NOMO-1 treated with DMSO at 0.1 percent for 48 hours (cell line): ENCODE results near the gene CNDP1.

Experiments used
- DNase-seq: peaks from one replicate; lab custom pipeline; 2025; ENCODE audit not compliant: unreplicated experiment; lab: John Stamatoyannopoulos, UW

Gene CNDP1

GRCh38 chr18:74506448-74507084, 27.7 kb upstream of the CNDP1 start:
- DNase-seq = no peak

- no peak for DNase-seq
Observed at GRCh38 chr18:74507097-74507881, 27.0 kb upstream of the CNDP1 start.

GRCh38 chr18:74507927-74508326, 26.4 kb upstream of the CNDP1 start:
- DNase-seq = no peak

- DNase-seq = no peak
Observed at GRCh38 chr18:74508366-74508765, 25.9 kb upstream of the CNDP1 start.

GRCh38 chr18:74508821-74509225, 25.5 kb upstream of the CNDP1 start:
- no peak for DNase-seq

- no peak for DNase-seq
Observed at GRCh38 chr18:74509856-74510769, 24.2 kb upstream of the CNDP1 start.

GRCh38 chr18:74510770-74511095, 23.6 kb upstream of the CNDP1 start:
- DNase-seq = no peak

- no peak for DNase-seq
Observed at GRCh38 chr18:74511823-74512222, 22.5 kb upstream of the CNDP1 start.

GRCh38 chr18:74512321-74513053, 21.8 kb upstream of the CNDP1 start:
- no peak for DNase-seq

GRCh38 chr18:74513149-74513882, 21.0 kb upstream of the CNDP1 start:
- no peak for DNase-seq

- no peak for DNase-seq
Observed at GRCh38 chr18:74513883-74514205, 20.5 kb upstream of the CNDP1 start.

- DNase-seq = no peak
Observed at GRCh38 chr18:74514860-74515495, 19.3 kb upstream of the CNDP1 start.

GRCh38 chr18:74515620-74516231, 18.6 kb upstream of the CNDP1 start:
- no peak for DNase-seq

- DNase-seq = no peak
Observed at GRCh38 chr18:74516271-74517235, 17.7 kb upstream of the CNDP1 start.

GRCh38 chr18:74517236-74517630, 17.1 kb upstream of the CNDP1 start:
- no peak for DNase-seq

GRCh38 chr18:74518456-74519295, 15.6 kb upstream of the CNDP1 start:
- no peak for DNase-seq

- no peak for DNase-seq
Observed at GRCh38 chr18:74519320-74520095, 14.8 kb upstream of the CNDP1 start.
